Caco-2 (cell line): ENCODE measurements around the gene KRT28. TPM values are rescaled to one million over a fixed set of nuclear protein-coding genes. Genes with fewer than 3 reads are reported as not detected.

Experiments used
- BruUV-seq: library from RNA; stranded (reverse); fragments of 400-500 nt; replicated peaks from 2 replicates; lab custom pipeline; 2021; lab: Mats Ljungman, UMichigan
- CTCF ChIA-PET: fragments of 300-600 bp; sonication (Branson Sonifier 250); formaldehyde crosslinking; loops from one replicate; lab custom pipeline; 2022; ENCODE audit warnings: antibody characterized with exemption; lab: Charles Lee
- POLR2A ChIA-PET: fragments of 300-600 bp; sonication (Branson Sonifier 250); formaldehyde crosslinking; loops from one replicate; lab custom pipeline; 2022; ENCODE audit warnings: antibody characterized with exemption; lab: Charles Lee
- DNase-seq, 2 experiments: peaks; one replicate each; pipeline versions ENCODE4 v3.0.0 to v3.0.0-alpha.2; 2020 to 2022
- H3K27me3 ChIP-seq: replicated peaks from 2 replicates; pipeline ENCODE4 v1.6.0; 2011; ENCODE audit warnings: low read length; ENCODE audit not compliant: control insufficient read depth, insufficient read depth
- H3K36me3 ChIP-seq: 2 replicates; pipeline ENCODE4 v1.5.1; 2011; ENCODE audit warnings: low read length; ENCODE audit not compliant: control insufficient read depth, insufficient read depth
- H3K4me1 ChIP-seq: fragments of 250-450 bp; sonication (Bioruptor Pico); 2 replicates; pipeline ENCODE4 v1.5.1; 2020; ENCODE audit warnings: mild to moderate bottlenecking
- H3K4me3 ChIP-seq: 2 replicates; pipeline ENCODE4 v1.5.1; 2011; ENCODE audit warnings: low read depth, mild to moderate bottlenecking, control low read depth, low read length
- H3K9me3 ChIP-seq: fragments of 250-450 bp; sonication (Bioruptor Pico); 2 replicates; pipeline ENCODE4 v1.5.1; 2020; ENCODE audit warnings: mild to moderate bottlenecking, moderate library complexity
- H3K27ac Mint-ChIP-seq: one replicate; pipeline ENCODE4 v1.8.0; 2022; ENCODE audit warnings: mixed read lengths; ENCODE audit not compliant: unreplicated experiment
- H3K27me3 Mint-ChIP-seq: one replicate; pipeline ENCODE4 v1.8.0; 2022; ENCODE audit warnings: mixed read lengths; ENCODE audit not compliant: insufficient read depth, unreplicated experiment
- H3K36me3 Mint-ChIP-seq: one replicate; pipeline ENCODE4 v1.8.0; 2022; ENCODE audit warnings: mild to moderate bottlenecking, mixed read lengths; ENCODE audit not compliant: insufficient read depth, unreplicated experiment
- H3K4me1 Mint-ChIP-seq: one replicate; pipeline ENCODE4 v1.8.0; 2022; ENCODE audit warnings: low read depth, mixed read lengths; ENCODE audit not compliant: unreplicated experiment
- H3K4me3 Mint-ChIP-seq: one replicate; pipeline ENCODE4 v1.8.0; 2022; ENCODE audit warnings: mild to moderate bottlenecking, moderate library complexity, mixed read lengths; ENCODE audit not compliant: unreplicated experiment
- H3K9me3 Mint-ChIP-seq: one replicate; pipeline ENCODE4 v1.8.0; 2022; ENCODE audit warnings: mixed read lengths; ENCODE audit not compliant: unreplicated experiment
- CTCF ChIP-seq, 2 experiments: fragments of 200-600 bp in 1 of 2; IDR thresholded peaks; 1 replicate in 1 of 2; 2 replicates in 1 of 2; pipeline versions ENCODE4 v1.5.1 to v1.8.0; 2011 to 2022; ENCODE audit warnings: antibody characterized with exemption in 1 of 2, control low read depth in 1 of 2, inconsistent platforms in 1 of 2, low read depth in 1 of 2, low read length in 1 of 2, mild to moderate bottlenecking in 1 of 2, moderate library complexity in 1 of 2; ENCODE audit not compliant: insufficient read depth in 1 of 2, severe bottlenecking in 1 of 2, unreplicated experiment in 1 of 2
- intact Hi-C: fragments of 100-400 bp; cut with micrococcal nuclease; formaldehyde crosslinking; loops from one replicate; pipeline ENCODE4 v1.10.0; 2022; ENCODE audit not compliant: unreplicated experiment
- total RNA-seq: library from RNA; stranded (reverse); gene quantifications from 2 replicates; pipeline ENCODE4 v1.2.3, GENCODE V29; 2022

The KRT28 gene
- total RNA-seq, 1 experiment from 2014 or later, result not detected

DNA sequence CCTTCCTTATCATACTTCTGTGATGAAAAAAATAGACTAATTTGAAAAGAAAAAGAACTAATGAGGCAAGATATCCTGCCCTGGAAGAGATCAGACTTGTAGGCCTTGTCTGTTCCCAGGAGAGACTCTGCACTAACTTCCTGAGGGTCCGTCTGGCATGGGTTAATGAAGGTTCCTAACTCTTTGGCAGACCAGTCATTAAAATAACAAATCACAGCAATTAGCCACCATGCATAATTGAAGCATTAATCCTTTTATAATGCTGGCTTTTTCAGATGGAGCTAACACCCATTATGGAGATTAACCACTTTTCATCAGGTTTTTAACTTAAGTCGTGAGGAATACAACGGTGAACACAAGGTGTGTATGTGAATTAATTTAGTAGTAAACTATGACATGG, 33.1 kb upstream of the KRT28 start:
- no peaks in the 10 kb centered on the region for H3K4me1 ChIP-seq
- ChIA-PET CTCF (interaction anchor here (0.6 kb wide), 1 partner anchor 656 kb away, joined by 3 read pairs; no protein-coding TSS in a partner anchor), POLR2A (interaction anchor here (1.0 kb wide), 1 partner anchor 14 kb away, joined by 4 read pairs; no protein-coding TSS in a partner anchor)
- H3K4me3 ChIP-seq, result no peak overlapping the region
- H3K27me3 ChIP-seq, result no peaks in the 10 kb centered on the region
- intact Hi-C loops, result no loop called here
- no peak overlapping the region for H3K27ac Mint-ChIP-seq
- no peak for TF ChIP-seq CTCF (IDR thresholded peaks at IDR 0.05; ENCODE audit: insufficient read depth in 1 of 2, low read depth in 1 of 2, low read length in 1 of 2, severe bottlenecking in 1 of 2, unreplicated experiment in 1 of 2)
- H3K9me3 ChIP-seq, result no peaks in the 10 kb centered on the region
- DNase-seq, result no peak
- no peaks in the 10 kb centered on the region for H3K27me3 Mint-ChIP-seq
- H3K4me3 Mint-ChIP-seq, result no peak overlapping the region
- no peaks in the 10 kb centered on the region for H3K36me3 ChIP-seq
- no peaks in the 10 kb centered on the region for H3K36me3 Mint-ChIP-seq
- no peaks in the 10 kb centered on the region for H3K9me3 Mint-ChIP-seq
- BruUV-seq, result no TSS peak
- no peaks in the 10 kb centered on the region for H3K4me1 Mint-ChIP-seq

DNA sequence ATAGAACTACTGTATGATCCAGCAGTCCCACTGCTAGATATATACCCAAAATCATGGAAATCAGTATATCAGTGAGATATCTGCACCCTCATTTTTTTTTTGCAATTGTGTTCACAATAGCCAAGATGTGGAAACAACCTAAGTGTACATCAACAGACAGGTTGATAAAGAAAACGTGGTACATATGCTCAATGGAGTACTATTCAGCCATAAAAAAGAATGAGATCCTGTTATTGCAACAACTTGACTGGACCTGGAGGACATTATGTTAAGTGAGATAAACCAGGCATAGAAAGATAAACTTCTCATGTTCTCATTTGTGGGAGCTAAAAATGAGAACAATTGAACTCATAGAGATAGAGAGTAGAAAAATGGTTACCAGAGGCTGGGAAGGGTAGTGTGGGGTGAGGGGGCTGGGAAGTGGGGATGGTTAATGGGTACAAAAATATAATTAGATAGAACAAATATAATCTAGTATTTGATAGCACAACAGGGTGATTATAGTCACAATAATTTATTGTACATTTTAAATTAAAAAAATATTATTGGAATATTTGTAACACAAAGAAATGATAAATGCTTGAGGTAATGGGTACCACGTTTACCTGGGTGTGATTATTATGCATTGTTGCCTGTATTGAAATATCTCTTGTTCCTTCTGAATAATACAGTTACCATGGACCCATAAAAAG, 30.5 kb upstream of the KRT28 start:
- ChIA-PET CTCF (no interaction called here), POLR2A (no interaction called here)
- Histone ChIP-seq H3K36me3 (no peaks in the 10 kb centered on the region), H3K4me3 (no peak overlapping the region), H3K27me3 (no peaks in the 10 kb centered on the region), H3K4me1 (no peaks in the 10 kb centered on the region), H3K9me3 (no peaks in the 10 kb centered on the region)
- BruUV-seq, result no TSS peak
- Mint-ChIP-seq H3K9me3 (no peaks in the 10 kb centered on the region), H3K36me3 (no peaks in the 10 kb centered on the region), H3K27me3 (no peaks in the 10 kb centered on the region), H3K4me3 (no peak overlapping the region), H3K27ac (no peak overlapping the region), H3K4me1 (no peaks in the 10 kb centered on the region)
- no peak for DNase-seq
- intact Hi-C loops, result no loop called here
- TF ChIP-seq CTCF (IDR thresholded peaks at IDR 0.05; ENCODE audit: insufficient read depth in 1 of 2, low read depth in 1 of 2, low read length in 1 of 2, severe bottlenecking in 1 of 2, unreplicated experiment in 1 of 2), result no peak

DNA sequence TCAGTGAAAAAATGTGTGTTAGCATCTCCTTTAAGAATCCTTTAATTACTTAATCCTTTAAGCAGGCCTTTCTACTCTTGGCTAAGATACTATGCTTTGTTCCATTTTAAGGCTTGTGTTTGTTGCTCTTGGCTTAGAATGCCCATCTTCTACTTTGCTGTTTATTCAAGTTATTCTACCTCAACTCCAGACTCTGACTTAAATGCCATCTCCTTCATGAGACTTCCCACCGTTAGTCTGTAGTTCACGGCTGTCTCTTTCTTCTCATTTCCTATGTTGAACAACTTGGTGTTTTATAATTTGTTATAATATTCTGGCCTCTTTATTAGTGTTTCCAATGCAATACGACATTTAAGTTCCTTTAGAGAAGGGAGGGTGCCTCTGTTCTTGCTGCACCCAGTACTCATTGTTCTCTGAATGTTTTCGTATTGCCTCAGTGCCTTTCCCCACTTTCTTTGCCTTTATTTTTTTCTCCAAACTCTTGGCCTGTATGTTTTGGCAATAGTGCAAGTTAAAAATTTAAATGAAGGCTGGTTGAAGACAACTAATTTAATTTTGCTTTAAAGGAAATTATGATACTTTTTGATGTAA, 28.8 kb upstream of the KRT28 start:
- H3K27ac Mint-ChIP-seq, result no peak overlapping the region
- Histone ChIP-seq H3K4me1 (no peaks in the 10 kb centered on the region), H3K27me3 (no peaks in the 10 kb centered on the region), H3K4me3 (no peak overlapping the region), H3K36me3 (no peaks in the 10 kb centered on the region), H3K9me3 (no peaks in the 10 kb centered on the region)
- no peak for DNase-seq
- no TSS peak for BruUV-seq
- no peaks in the 10 kb centered on the region for H3K36me3 Mint-ChIP-seq
- no peak overlapping the region for H3K4me3 Mint-ChIP-seq
- CTCF ChIA-PET, result no interaction called here
- H3K9me3 Mint-ChIP-seq, result no peaks in the 10 kb centered on the region
- POLR2A ChIA-PET, result no interaction called here
- no peaks in the 10 kb centered on the region for H3K27me3 Mint-ChIP-seq
- TF ChIP-seq CTCF (IDR thresholded peaks at IDR 0.05; ENCODE audit: insufficient read depth in 1 of 2, low read depth in 1 of 2, low read length in 1 of 2, severe bottlenecking in 1 of 2, unreplicated experiment in 1 of 2), result no peak
- intact Hi-C loops, result no loop called here
- no peaks in the 10 kb centered on the region for H3K4me1 Mint-ChIP-seq
